OCI-LY3 (cell line): Measurements from ENCODE around the gene IQCM.

Experiments used
- H2AFZ ChIP-seq: fragments of 200-600, 300-600 bp; shearing (Covaris generic); 2 replicates; pipeline ENCODE4 v1.6.0; 2014; ENCODE audit warnings: antibody characterized with exemption, low read depth, low read length
- H3K27ac ChIP-seq: fragments of 200-600, 300-600 bp; sonication (generic); 2 replicates; pipeline ENCODE4 v1.5.1; 2014; ENCODE audit warnings: mild to moderate bottlenecking, low read length, moderate library complexity, mixed read lengths
- H3K27me3 ChIP-seq: fragments of 200-600, 300-600 bp; sonication (generic); 2 replicates; pipeline ENCODE4 v1.6.1; 2014; ENCODE audit warnings: low read depth, low read length, mixed read lengths
- H3K36me3 ChIP-seq: fragments of 200-600, 300-600 bp; sonication (generic); replicated peaks from 2 replicates; pipeline ENCODE3; 2014; ENCODE audit warnings: low read depth, low read length, mixed read lengths
- H3K4me1 ChIP-seq: fragments of 300-600, 200-600 bp; sonication (generic); 2 replicates; pipeline ENCODE4 v1.6.1; 2014; ENCODE audit warnings: low read length, mixed read lengths
- H3K4me2 ChIP-seq: fragments of 200-600, 300-600 bp; sonication (generic); 2 replicates; pipeline ENCODE4 v1.6.1; 2014; ENCODE audit warnings: low read length, mixed read lengths
- H3K4me3 ChIP-seq: fragments of 300-600, 200-600 bp; sonication (generic); 2 replicates; pipeline ENCODE4 v1.5.1; 2014; ENCODE audit warnings: antibody characterized with exemption, mild to moderate bottlenecking, low read length, moderate library complexity
- H3K79me2 ChIP-seq: fragments of 300-600, 200-600 bp; shearing (Covaris generic); 2 replicates; pipeline ENCODE4 v1.6.1; 2014; ENCODE audit warnings: mild to moderate bottlenecking, low read length, mixed read lengths
- H3K9ac ChIP-seq: fragments of 300-600, 200-600 bp; shearing (Covaris generic); 2 replicates; pipeline ENCODE4 v1.6.0; 2014; ENCODE audit warnings: mild to moderate bottlenecking, low read length, moderate library complexity
- H3K9me3 ChIP-seq: fragments of 200-600, 300-600 bp; shearing (Covaris generic); 2 replicates; pipeline ENCODE4 v1.6.1; 2014; ENCODE audit warnings: low read length, mixed read lengths; ENCODE audit not compliant: insufficient read depth
- H4K20me1 ChIP-seq: fragments of 200-600, 300-600 bp; sonication (generic); 2 replicates; pipeline ENCODE4 v1.6.1; 2016; ENCODE audit warnings: low read length, mixed read lengths; ENCODE audit not compliant: insufficient read depth
- CTCF ChIP-seq: fragments of 200-600, 300-600 bp; sonication (generic); IDR thresholded peaks from 2 replicates; pipeline ENCODE4 v1.5.1; 2014; ENCODE audit warnings: antibody characterized with exemption, low read length, low read depth
- EZH2phosphoT487 ChIP-seq: fragments of 200-600 bp; shearing (Covaris generic); IDR thresholded peaks from 2 replicates; pipeline ENCODE4 v1.6.1; 2018; ENCODE audit warnings: antibody characterized with exemption, mixed run types, low read depth

IQCM gene

GRCh38 chr4:149785696-149786431 is 29.8 kb downstream of the IQCM start:
- no peaks in the 10 kb centered on the region for H3K27me3 ChIP-seq
- TF ChIP-seq EZH2phosphoT487 (no peak), CTCF (no peak)
- H3K4me3 ChIP-seq, result no peak overlapping the region
- no peak overlapping the region for H3K4me2 ChIP-seq
- H3K4me1 ChIP-seq, result no peaks in the 10 kb centered on the region
- H2AFZ ChIP-seq, result no peak overlapping the region
- H3K36me3 ChIP-seq, result no peaks in the 10 kb centered on the region
- H3K9ac ChIP-seq, result no peak overlapping the region
- H3K9me3 ChIP-seq, result no peaks in the 10 kb centered on the region
- H3K27ac ChIP-seq, result no peak overlapping the region
- no peaks in the 10 kb centered on the region for H3K79me2 ChIP-seq
- no peaks in the 10 kb centered on the region for H4K20me1 ChIP-seq

GRCh38 chr4:149784018-149784417 is 31.6 kb downstream of the IQCM start:
- Histone ChIP-seq H3K36me3 (no peaks in the 10 kb centered on the region), H3K9ac (no peak overlapping the region), H4K20me1 (no peaks in the 10 kb centered on the region), H2AFZ (no peak overlapping the region), H3K27me3 (no peaks in the 10 kb centered on the region), H3K4me3 (no peak overlapping the region), H3K4me2 (no peak overlapping the region), H3K27ac (no peak overlapping the region), H3K9me3 (no peaks in the 10 kb centered on the region), H3K4me1 (no peaks in the 10 kb centered on the region), H3K79me2 (no peaks in the 10 kb centered on the region)
- TF ChIP-seq CTCF, result no peak

- Histone ChIP-seq H3K27ac (no peak overlapping the region), H4K20me1 (no peaks in the 10 kb centered on the region), H3K36me3 (no peaks in the 10 kb centered on the region), H2AFZ (no peak overlapping the region), H3K4me1 (no peaks in the 10 kb centered on the region), H3K79me2 (no peaks in the 10 kb centered on the region), H3K9ac (no peak overlapping the region), H3K4me2 (no peak overlapping the region), H3K27me3 (no peaks in the 10 kb centered on the region), H3K4me3 (no peak overlapping the region), H3K9me3 (no peaks in the 10 kb centered on the region)
- no peak for TF ChIP-seq CTCF
- no peak for TF ChIP-seq EZH2phosphoT487
These were observed 34.5 kb downstream of the IQCM start for GRCh38 chr4:149781150-149781549.

GRCh38 chr4:149768477-149768876 is 47.2 kb downstream of the IQCM start:
- Histone ChIP-seq H3K4me3 (no peak overlapping the region), H3K4me2 (no peak overlapping the region), H3K9ac (no peak overlapping the region), H3K9me3 (no peaks in the 10 kb centered on the region), H3K4me1 (0 out of 2 replicates have a peak, but pooled peaks cover 7% of the 10 kb centered on the region), H3K36me3 (no peaks in the 10 kb centered on the region), H3K79me2 (no peaks in the 10 kb centered on the region), H3K27me3 (no peaks in the 10 kb centered on the region), H3K27ac (no peak overlapping the region), H2AFZ (no peak overlapping the region), H4K20me1 (no peaks in the 10 kb centered on the region)
- TF ChIP-seq EZH2phosphoT487 (no peak), CTCF (no peak)
